NCI-H2196 treated with DMSO at 0.1 percent for 48 hours (cell line): ENCODE results near the gene TTC28.
"Not testable (repeated sequence)": the region's sequence is repeated elsewhere in the genome, so short reads cannot be mapped to it uniquely, and the experiment has no call there.

ENCODE experiments used
- DNase-seq: peaks from one replicate; lab custom pipeline; 2025; ENCODE audit not compliant: unreplicated experiment; lab: John Stamatoyannopoulos, UW

TTC28 gene

GRCh38 chr22:28497188-28497587 lies 182.5 kb downstream of the TTC28 start:
- DNase-seq = no peak

GRCh38 chr22:28491289-28491688 lies 188.4 kb downstream of the TTC28 start:
- DNase-seq = not testable (repeated sequence)

GRCh38 chr22:28488825-28489224 lies 190.8 kb downstream of the TTC28 start:
- DNase-seq = no peak

- no peak for DNase-seq
These were observed 195.0 kb downstream of the TTC28 start for GRCh38 chr22:28484662-28485061.

- DNase-seq = no peak
These were observed 197.9 kb downstream of the TTC28 start for GRCh38 chr22:28481725-28482124.

- DNase-seq = no peak
These were observed 199.5 kb downstream of the TTC28 start for GRCh38 chr22:28480000-28480715.

GRCh38 chr22:28478564-28478963 lies 201.1 kb downstream of the TTC28 start:
- no peak for DNase-seq

GRCh38 chr22:28477556-28477955 lies 202.1 kb downstream of the TTC28 start:
- no peak for DNase-seq

DNA sequence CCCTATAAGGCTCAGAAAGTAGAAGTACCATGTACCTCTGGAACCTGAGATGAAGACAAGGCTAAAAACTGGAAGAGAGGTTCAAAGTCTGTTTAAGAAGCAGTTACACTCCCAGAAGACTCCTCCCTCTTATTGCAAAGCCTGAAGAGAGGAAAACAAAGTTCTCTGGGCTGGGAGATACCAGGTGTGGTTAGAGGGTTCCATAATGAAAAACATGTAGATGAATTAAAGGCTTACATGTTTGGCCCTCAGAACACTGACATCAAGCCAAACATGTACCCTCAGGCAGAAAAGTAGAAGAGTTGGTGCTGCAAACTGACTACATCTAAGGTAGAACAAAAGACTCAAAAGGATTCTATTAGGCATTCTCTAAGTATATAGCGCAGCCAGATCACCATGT lies 205.3 kb downstream of the TTC28 start:
- no peak for DNase-seq

- no peak for DNase-seq
These were observed 206.4 kb downstream of the TTC28 start for GRCh38 chr22:28473258-28473657.

GRCh38 chr22:28467055-28467454 lies 212.6 kb downstream of the TTC28 start:
- not testable (repeated sequence) for DNase-seq

- no peak for DNase-seq
These were observed 213.2 kb downstream of the TTC28 start for GRCh38 chr22:28466399-28466798.

DNA sequence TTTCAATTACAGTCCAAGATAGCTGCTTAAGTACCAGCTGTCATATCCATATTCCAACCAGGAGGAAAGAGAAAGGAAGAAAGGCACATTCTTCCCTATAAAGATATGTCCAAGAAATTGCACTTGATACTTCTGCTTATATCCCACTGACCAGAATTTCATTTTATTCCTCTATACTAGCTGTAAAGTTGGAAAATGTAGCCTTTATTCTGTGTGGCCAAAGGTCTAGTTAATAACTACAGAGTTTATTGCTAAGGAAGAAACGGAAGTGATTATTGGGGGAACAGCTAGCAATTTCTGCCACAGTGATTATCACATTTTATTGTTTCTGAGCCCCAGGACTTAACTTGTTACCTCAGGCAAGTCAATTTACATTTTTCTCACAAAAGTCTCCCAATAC lies 213.8 kb downstream of the TTC28 start:
- DNase-seq = no peak

DNA sequence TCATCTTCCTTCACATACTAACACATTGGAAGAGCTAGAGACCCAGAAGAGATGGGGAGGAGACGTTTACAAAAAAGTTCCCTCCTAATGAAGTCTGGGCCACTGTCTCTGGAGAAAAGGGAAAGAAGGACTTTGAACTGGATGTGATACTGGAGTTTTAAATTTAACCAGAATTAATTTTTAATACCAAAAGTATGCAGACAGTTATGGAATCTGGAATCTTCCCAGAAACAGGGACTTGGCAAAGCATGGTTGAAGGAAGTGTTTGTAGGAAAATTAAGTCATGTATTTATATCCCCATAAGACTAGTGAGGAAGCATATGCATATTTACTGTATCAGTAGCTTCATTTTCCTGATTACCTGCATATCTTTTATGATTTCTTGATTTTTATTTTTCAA lies 215.5 kb downstream of the TTC28 start:
- DNase-seq = no peak

DNA sequence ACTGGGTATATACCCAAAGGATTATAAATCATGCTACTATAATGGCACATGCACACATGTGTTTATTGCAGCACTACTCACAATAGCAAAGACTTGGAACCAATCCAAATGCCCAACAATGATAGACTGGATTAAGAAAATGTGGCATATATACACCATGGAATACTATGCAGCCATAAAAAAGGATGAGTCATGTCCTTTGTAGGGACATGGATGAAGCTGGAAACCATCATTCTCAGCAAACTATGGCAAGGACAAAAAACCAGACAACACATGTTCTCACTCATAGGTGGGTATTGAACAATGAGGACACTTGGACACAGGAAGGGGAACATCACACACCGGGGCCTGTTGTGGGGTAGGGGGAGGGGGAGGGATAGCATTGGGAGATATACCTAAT lies 216.2 kb downstream of the TTC28 start:
- not testable (repeated sequence) for DNase-seq

DNA sequence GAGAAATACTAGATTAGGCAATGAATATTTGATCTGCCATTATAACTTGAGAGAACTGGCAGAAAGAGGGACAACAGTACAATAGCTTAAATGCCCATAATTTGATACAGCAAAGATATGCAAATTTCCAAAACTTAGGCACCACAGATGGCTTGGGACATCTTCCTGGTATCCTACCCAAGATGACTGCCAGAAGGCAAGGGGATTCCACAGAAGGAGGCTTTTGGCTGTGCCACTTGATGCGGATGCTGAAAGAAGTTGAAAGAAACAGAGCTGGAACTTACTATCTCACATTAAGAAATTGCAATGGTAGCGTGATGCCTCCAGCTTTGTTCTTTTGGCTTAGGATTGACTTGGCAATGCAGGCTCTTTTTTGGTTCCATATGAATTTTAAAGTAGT lies 216.7 kb downstream of the TTC28 start:
- DNase-seq = no peak

- no peak for DNase-seq
These were observed 217.6 kb downstream of the TTC28 start for GRCh38 chr22:28462041-28462440.

DNA sequence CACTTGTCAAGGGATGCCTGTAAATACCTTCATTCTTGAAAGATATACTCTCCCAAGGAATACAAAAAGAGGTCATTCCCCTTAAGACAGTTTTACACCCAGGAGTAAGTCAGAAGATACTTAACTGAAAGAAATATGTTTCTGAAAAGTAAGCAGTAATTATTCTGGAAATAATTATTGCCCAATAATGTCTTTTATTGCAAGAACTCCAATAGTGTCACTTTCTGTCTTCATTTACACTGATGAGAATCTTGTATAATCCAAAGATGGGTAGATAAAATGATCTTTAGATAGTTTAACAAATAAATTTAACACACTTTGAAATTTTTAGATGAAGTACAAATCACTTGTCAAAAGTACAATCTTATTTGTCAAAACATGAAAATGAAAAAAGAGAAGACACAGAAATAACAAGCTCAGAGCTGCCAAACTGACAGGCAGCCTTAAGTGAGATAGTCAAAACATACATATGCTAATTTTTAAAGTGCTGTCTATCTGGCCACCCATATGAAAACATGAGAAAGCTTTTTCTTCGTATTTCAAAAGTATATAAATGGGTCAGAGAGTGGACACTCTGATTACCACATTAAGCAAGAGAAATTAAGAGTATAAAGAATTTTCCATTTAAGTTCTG lies 225.1 kb downstream of the TTC28 start:
- DNase-seq = no peak

DNA sequence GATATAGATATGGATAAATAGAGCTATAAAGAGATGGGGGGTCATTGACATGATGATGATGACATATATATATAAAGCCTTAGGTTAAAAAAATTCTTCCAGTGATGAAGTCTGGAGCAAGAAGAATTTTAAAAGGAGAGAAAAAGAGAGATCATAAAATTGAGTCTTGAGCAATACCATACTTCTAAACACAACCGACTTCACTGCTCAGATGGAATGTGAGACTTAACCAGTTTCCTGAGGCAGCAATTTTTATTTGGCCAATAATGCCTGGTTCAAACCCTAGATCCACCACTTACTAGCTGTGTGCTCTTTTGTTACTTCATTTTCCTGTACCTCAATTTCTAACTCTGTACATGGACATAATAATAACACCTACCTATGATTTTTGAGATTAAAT lies 229.5 kb downstream of the TTC28 start:
- DNase-seq = no peak

- DNase-seq = no peak
These were observed 230.6 kb downstream of the TTC28 start for GRCh38 chr22:28449041-28449440.

DNA sequence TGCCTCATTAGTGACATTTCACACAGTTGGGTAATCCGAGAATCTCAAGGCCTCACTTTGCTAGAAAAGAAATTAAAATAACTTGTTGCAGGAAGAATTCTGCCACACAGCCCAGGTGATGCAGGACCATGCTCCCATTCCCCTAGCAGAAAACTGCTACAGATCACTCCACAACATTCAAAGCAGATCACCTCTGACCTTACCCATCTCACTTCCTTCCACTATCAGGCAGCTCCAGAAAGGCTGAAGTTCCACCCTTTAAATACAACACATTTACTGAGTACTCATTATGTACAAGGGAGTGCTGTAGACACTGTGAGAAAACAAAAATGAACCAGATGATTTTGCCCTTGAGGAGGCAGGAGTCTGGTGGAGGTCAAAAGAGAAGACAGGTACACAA lies 231.0 kb downstream of the TTC28 start:
- no peak for DNase-seq

DNA sequence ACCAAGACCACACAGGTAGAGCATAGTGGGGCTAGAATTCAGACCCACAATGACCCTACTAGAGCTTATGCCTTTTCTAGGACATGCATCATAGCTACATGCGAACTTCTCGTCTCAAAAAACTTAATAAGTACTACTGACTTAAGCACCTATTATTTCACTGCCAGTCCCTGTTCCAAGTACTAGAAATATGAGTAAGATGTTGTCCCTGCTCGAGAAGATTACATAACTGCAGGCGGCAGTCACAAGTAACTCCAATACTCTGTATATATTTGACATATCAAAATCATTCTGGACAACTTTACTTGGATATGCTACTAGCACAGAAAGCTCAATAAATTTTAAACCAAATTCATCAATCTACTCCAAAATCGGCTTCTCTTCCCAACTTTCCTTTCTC lies 235.0 kb downstream of the TTC28 start:
- DNase-seq = no peak

GRCh38 chr22:28443526-28443876 lies 236.1 kb downstream of the TTC28 start:
- DNase-seq = no peak
